ENCODE measurements around the gene BPIFB6.

BPIFB6 gene

GRCh38 chr20:33067806-33068205, 36.4 kb downstream of the BPIFB6 start:
- no peak overlapping the region for H3K4me3 ChIP-seq (ENCODE audit: low read length, poor library complexity, severe bottlenecking)
- H3K27me3 ChIP-seq (ENCODE audit: insufficient read depth, low read length, poor library complexity, severe bottlenecking), result no peaks in the 10 kb centered on the region
- no peaks in the 10 kb centered on the region for H4K20me1 ChIP-seq (ENCODE audit: insufficient read depth, low read length, poor library complexity, severe bottlenecking)
- no peak overlapping the region for H3K4me2 ChIP-seq (ENCODE audit: low read depth, low read length, poor library complexity, severe bottlenecking)
- H3K4me1 ChIP-seq (ENCODE audit: insufficient read depth, low read length, poor library complexity, severe bottlenecking), result peaks cover 4% of the 10 kb centered on the region
- peak overlapping the region; percentile 31; the same call in 1 of the 2 replicates for H2AFZ ChIP-seq (ENCODE audit: low read length)
- no peaks in the 10 kb centered on the region for H3K79me2 ChIP-seq (ENCODE audit: insufficient read depth, low read length)
- H3K9ac ChIP-seq (ENCODE audit: low read depth, low read length, poor library complexity, severe bottlenecking), result no peak overlapping the region
- no peaks in the 10 kb centered on the region for H3F3A ChIP-seq (ENCODE audit: low read depth)
- no peaks in the 10 kb centered on the region for H3K9me3 ChIP-seq (ENCODE audit: insufficient read depth, low read depth, low read length)
- H3K9me2 ChIP-seq (replicated peaks; ENCODE audit: low read depth, low read length), result no peaks in the 10 kb centered on the region
- H3K36me3 ChIP-seq (ENCODE audit: insufficient read depth, low read length), result no peaks in the 10 kb centered on the region
- TF ChIP-seq EZH2phosphoT487 (IDR thresholded peaks at IDR 0.05; ENCODE audit: borderline replicate concordance), result no peak
- TF ChIP-seq, protein P1, sequence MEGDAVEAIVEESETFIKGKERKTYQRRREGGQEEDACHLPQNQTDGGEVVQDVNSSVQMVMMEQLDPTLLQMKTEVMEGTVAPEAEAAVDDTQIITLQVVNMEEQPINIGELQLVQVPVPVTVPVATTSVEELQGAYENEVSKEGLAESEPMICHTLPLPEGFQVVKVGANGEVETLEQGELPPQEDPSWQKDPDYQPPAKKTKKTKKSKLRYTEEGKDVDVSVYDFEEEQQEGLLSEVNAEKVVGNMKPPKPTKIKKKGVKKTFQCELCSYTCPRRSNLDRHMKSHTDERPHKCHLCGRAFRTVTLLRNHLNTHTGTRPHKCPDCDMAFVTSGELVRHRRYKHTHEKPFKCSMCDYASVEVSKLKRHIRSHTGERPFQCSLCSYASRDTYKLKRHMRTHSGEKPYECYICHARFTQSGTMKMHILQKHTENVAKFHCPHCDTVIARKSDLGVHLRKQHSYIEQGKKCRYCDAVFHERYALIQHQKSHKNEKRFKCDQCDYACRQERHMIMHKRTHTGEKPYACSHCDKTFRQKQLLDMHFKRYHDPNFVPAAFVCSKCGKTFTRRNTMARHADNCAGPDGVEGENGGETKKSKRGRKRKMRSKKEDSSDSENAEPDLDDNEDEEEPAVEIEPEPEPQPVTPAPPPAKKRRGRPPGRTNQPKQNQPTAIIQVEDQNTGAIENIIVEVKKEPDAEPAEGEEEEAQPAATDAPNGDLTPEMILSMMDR (conservative IDR thresholded peaks at IDR 0.05; ENCODE audit: low read length), result no peak

- H3K9me2 ChIP-seq (replicated peaks; ENCODE audit: low read depth, low read length), result no peaks in the 10 kb centered on the region
- no peaks in the 10 kb centered on the region for H3K9me3 ChIP-seq (ENCODE audit: insufficient read depth, low read depth, low read length)
- H4K20me1 ChIP-seq (ENCODE audit: insufficient read depth, low read length, poor library complexity, severe bottlenecking), result no peaks in the 10 kb centered on the region
- H3K4me3 ChIP-seq (ENCODE audit: low read length, poor library complexity, severe bottlenecking), result no peak overlapping the region
- TF ChIP-seq, protein P1 (conservative IDR thresholded peaks at IDR 0.05; ENCODE audit: low read length), result no peak
- TF ChIP-seq EZH2phosphoT487 (IDR thresholded peaks at IDR 0.05; ENCODE audit: borderline replicate concordance), result no peak
- H3F3A ChIP-seq (ENCODE audit: low read depth), result no peaks in the 10 kb centered on the region
- H3K4me1 ChIP-seq (ENCODE audit: insufficient read depth, low read length, poor library complexity, severe bottlenecking), result peaks cover 4% of the 10 kb centered on the region
- H2AFZ ChIP-seq (ENCODE audit: low read length), result no peak overlapping the region; the same call in 1 of the 2 replicates
- no peak overlapping the region for H3K4me2 ChIP-seq (ENCODE audit: low read depth, low read length, poor library complexity, severe bottlenecking)
- no peaks in the 10 kb centered on the region for H3K79me2 ChIP-seq (ENCODE audit: insufficient read depth, low read length)
- no peaks in the 10 kb centered on the region for H3K36me3 ChIP-seq (ENCODE audit: insufficient read depth, low read length)
- H3K9ac ChIP-seq (ENCODE audit: low read depth, low read length, poor library complexity, severe bottlenecking), result no peak overlapping the region
- H3K27me3 ChIP-seq (ENCODE audit: insufficient read depth, low read length, poor library complexity, severe bottlenecking), result no peaks in the 10 kb centered on the region
These were observed 36.9 kb downstream of the BPIFB6 start for GRCh38 chr20:33068251-33068939.

DNA sequence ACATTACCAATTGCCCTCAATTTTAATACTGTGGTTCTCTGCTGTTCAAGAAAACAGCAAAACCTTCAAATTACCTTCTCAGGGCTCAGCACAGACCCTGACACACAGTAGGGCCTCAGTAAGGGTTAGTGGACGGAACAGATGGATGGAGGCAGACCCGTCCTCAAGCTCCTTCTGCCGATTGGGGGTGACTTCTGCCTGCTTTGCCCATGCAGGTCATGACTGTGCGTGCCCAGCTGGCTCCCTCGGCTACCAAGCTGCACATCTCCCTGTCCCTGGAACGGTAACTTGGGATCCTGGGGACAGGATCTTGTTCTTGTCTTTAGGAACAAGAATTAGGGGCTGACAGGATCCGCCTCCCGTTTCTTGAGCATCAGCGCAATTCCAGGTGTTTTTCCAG, 38.2 kb downstream of the BPIFB6 start:
- no peak overlapping the region for H2AFZ ChIP-seq (ENCODE audit: low read length)
- TF ChIP-seq, protein P1 (conservative IDR thresholded peaks at IDR 0.05; ENCODE audit: low read length), result no peak
- no peak for TF ChIP-seq EZH2phosphoT487 (IDR thresholded peaks at IDR 0.05; ENCODE audit: borderline replicate concordance)
- no peaks in the 10 kb centered on the region for H3K36me3 ChIP-seq (ENCODE audit: insufficient read depth, low read length)
- H3F3A ChIP-seq (ENCODE audit: low read depth), result no peaks in the 10 kb centered on the region
- no peaks in the 10 kb centered on the region for H3K79me2 ChIP-seq (ENCODE audit: insufficient read depth, low read length)
- no peaks in the 10 kb centered on the region for H3K9me3 ChIP-seq (ENCODE audit: insufficient read depth, low read depth, low read length)
- no peaks in the 10 kb centered on the region for H4K20me1 ChIP-seq (ENCODE audit: insufficient read depth, low read length, poor library complexity, severe bottlenecking)
- no peak overlapping the region for H3K4me3 ChIP-seq (ENCODE audit: low read length, poor library complexity, severe bottlenecking)
- no peaks in the 10 kb centered on the region for H3K27me3 ChIP-seq (ENCODE audit: insufficient read depth, low read length, poor library complexity, severe bottlenecking)
- no peak overlapping the region for H3K9ac ChIP-seq (ENCODE audit: low read depth, low read length, poor library complexity, severe bottlenecking)
- H3K4me2 ChIP-seq (ENCODE audit: low read depth, low read length, poor library complexity, severe bottlenecking), result no peak overlapping the region
- no peaks in the 10 kb centered on the region for H3K9me2 ChIP-seq (replicated peaks; ENCODE audit: low read depth, low read length)
- H3K4me1 ChIP-seq (ENCODE audit: insufficient read depth, low read length, poor library complexity, severe bottlenecking), result peaks cover 4% of the 10 kb centered on the region

Data from Loucy (cell line).